Activated T-helper 1 cell treated with anti-CD3 and anti-CD28 coated beads, Interleukin-12 subunit alpha, Interleukin-12 subunit beta, Interleukin-2, Interleukin-4 antibody, amounts not matched to agents 30 ng/mL and 10 ng/mL and 1 ng/mL, durations not matched to agents 14 hours and 24 hours and 36 hours (primary cell): Measurements from ENCODE around the gene RTKN. TPM values are rescaled to one million over a fixed set of nuclear protein-coding genes. Genes with fewer than 3 reads are reported as not detected.
A peak's percentile ranks its signal among the peaks of the same experiment; 100 is the strongest.

Experiments used
- DNase-seq: peaks from one replicate; pipeline ENCODE4 v3.0.0; 2021; ENCODE audit warnings: low spot score
- H3K27ac Mint-ChIP-seq: one replicate; pipeline ENCODE4 v1.8.0; 2021; ENCODE audit warnings: mild to moderate bottlenecking, mixed read lengths
- H3K27me3 Mint-ChIP-seq: one replicate; pipeline ENCODE4 v1.8.0; 2022; ENCODE audit warnings: mild to moderate bottlenecking, moderate library complexity, mixed read lengths; ENCODE audit not compliant: insufficient read depth
- H3K36me3 Mint-ChIP-seq: one replicate; pipeline ENCODE4 v1.8.0; 2021; ENCODE audit warnings: low read depth, mixed read lengths
- H3K4me1 Mint-ChIP-seq: one replicate; pipeline ENCODE4 v1.8.0; 2021; ENCODE audit warnings: low read depth, mixed read lengths
- H3K4me3 Mint-ChIP-seq: one replicate; pipeline ENCODE4 v1.8.0; 2021; ENCODE audit warnings: mild to moderate bottlenecking, moderate library complexity, mixed read lengths
- H3K9me3 Mint-ChIP-seq: one replicate; pipeline ENCODE4 v1.8.0; 2021; ENCODE audit warnings: mixed read lengths
- intact Hi-C: fragments of 100-400 bp; cut with micrococcal nuclease; formaldehyde crosslinking; loops from one replicate; pipeline ENCODE4 v1.15.1; 2024
- total RNA-seq: library from RNA; stranded (reverse); gene quantifications from 2 replicates; pipeline ENCODE4 v1.2.3, GENCODE V29; 2022

Gene RTKN
- total RNA-seq, 1 donor from 2014 or later: 4.0 TPM

DNA sequence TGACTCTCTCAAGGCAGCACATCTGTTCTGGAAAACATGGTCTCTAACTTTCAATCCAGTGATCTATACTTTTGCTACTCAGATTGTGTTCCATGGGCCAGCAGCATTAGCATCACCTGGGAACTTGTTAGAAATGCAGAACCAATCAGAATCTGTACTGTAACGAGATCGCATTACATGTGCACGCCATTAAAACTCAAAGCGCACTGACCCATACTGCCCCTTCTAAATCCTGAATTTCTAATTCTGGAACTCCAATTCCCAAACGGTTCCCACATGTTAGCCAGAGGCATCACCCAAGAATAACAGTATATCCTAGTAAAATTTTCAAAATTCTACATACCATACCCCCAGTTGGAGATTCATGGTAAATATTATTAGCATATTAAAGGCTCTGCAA is 51.1 kb downstream of the RTKN start:
- DNase-seq: no peak
- Mint-ChIP-seq H3K36me3 (no peaks in the 10 kb centered on the region), H3K4me3 (no peak overlapping the region), H3K27me3 (peaks cover 10% of the 10 kb centered on the region), H3K9me3 (no peaks in the 10 kb centered on the region), H3K4me1 (no peaks in the 10 kb centered on the region), H3K27ac (no peak overlapping the region)
- intact Hi-C loops: loop anchor here (1.0 to 10.0 kb wide), 4 partner anchors 123 to 1006 kb away; partner anchors contain the start of genes ALMS1 and MOB1A

- no peak for DNase-seq
- no peak overlapping the region for H3K4me3 Mint-ChIP-seq
- intact Hi-C loops: no loop called here
- no peaks in the 10 kb centered on the region for H3K27me3 Mint-ChIP-seq
- no peaks in the 10 kb centered on the region for H3K4me1 Mint-ChIP-seq
- H3K36me3 Mint-ChIP-seq: no peaks in the 10 kb centered on the region
- no peaks in the 10 kb centered on the region for H3K9me3 Mint-ChIP-seq
- no peak overlapping the region for H3K27ac Mint-ChIP-seq
Measured at GRCh38 chr2:74387346-74387745, 54.4 kb downstream of the RTKN start.

DNA sequence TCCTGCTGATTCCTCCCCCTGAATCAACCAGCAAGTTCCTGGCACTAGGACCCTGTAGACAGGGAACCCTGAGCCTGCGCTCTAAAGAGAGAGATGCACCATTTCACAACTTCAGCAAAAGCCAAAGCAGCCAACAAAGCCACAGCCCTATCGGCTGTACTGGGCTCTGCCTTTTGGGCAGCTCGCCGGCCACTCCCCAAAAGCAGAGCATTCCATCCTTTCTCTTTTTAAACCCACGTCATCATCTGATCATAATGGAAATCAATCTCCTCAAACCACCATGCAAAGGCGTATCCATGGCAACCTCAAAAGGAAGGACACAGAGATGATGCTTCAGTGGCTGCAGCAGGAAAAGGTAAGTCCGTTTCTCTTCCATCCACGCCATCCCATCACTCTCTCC is 56.3 kb downstream of the RTKN start:
- Mint-ChIP-seq H3K27ac (no peak overlapping the region), H3K36me3 (no peaks in the 10 kb centered on the region), H3K4me3 (no peak overlapping the region), H3K9me3 (no peaks in the 10 kb centered on the region), H3K4me1 (peaks cover 13% of the 10 kb centered on the region), H3K27me3 (no peaks in the 10 kb centered on the region)
- intact Hi-C loops: no loop called here
- no peak for DNase-seq

GRCh38 chr2:74384051-74384450 is 57.7 kb downstream of the RTKN start:
- Mint-ChIP-seq H3K4me1 (peaks cover 16% of the 10 kb centered on the region), H3K27ac (no peak overlapping the region), H3K36me3 (no peaks in the 10 kb centered on the region), H3K27me3 (no peaks in the 10 kb centered on the region), H3K9me3 (no peaks in the 10 kb centered on the region), H3K4me3 (no peak overlapping the region)
- DNase-seq: no peak
- intact Hi-C loops: no loop called here

GRCh38 chr2:74383254-74383653 is 58.5 kb downstream of the RTKN start:
- no peak overlapping the region for H3K4me3 Mint-ChIP-seq
- intact Hi-C loops: no loop called here
- no peak overlapping the region for H3K27ac Mint-ChIP-seq
- no peak for DNase-seq
- H3K4me1 Mint-ChIP-seq: peaks cover 22% of the 10 kb centered on the region
- no peaks in the 10 kb centered on the region for H3K36me3 Mint-ChIP-seq
- H3K27me3 Mint-ChIP-seq: no peaks in the 10 kb centered on the region
- H3K9me3 Mint-ChIP-seq: no peaks in the 10 kb centered on the region

- Mint-ChIP-seq H3K4me3 (no peak overlapping the region), H3K9me3 (no peaks in the 10 kb centered on the region), H3K27ac (no peak overlapping the region), H3K36me3 (peaks cover 6% of the 10 kb centered on the region), H3K27me3 (no peaks in the 10 kb centered on the region), H3K4me1 (peaks cover 22% of the 10 kb centered on the region)
- DNase-seq: no peak
- intact Hi-C loops: no loop called here
Measured at GRCh38 chr2:74381751-74382150, 60.0 kb downstream of the RTKN start.

GRCh38 chr2:74379851-74380789 is 61.6 kb downstream of the RTKN start, which contains the start of gene DCTN1:
DCTN1 (minus strand) TSS chr2:74380311; CDS start chr2:74380037, 274 bp downstream.
- Mint-ChIP-seq H3K36me3 (peaks cover 8% of the 10 kb centered on the region), H3K4me3 (peak within 1 kb of the TSS; percentile 2), H3K27ac (no peak within 1 kb of the TSS), H3K4me1 (peaks cover 22% of the 10 kb centered on the region), H3K9me3 (no peaks in the 10 kb centered on the region), H3K27me3 (no peaks in the 10 kb centered on the region)
- intact Hi-C loops: no loop called here
- DNase-seq: no peak

GRCh38 chr2:74378007-74378406 is 63.7 kb downstream of the RTKN start:
- Mint-ChIP-seq H3K4me3 (no peak overlapping the region), H3K36me3 (peaks cover 11% of the 10 kb centered on the region), H3K27me3 (no peaks in the 10 kb centered on the region), H3K9me3 (no peaks in the 10 kb centered on the region), H3K27ac (no peak overlapping the region), H3K4me1 (peaks cover 22% of the 10 kb centered on the region)
- intact Hi-C loops: no loop called here
- DNase-seq: no peak

DNA sequence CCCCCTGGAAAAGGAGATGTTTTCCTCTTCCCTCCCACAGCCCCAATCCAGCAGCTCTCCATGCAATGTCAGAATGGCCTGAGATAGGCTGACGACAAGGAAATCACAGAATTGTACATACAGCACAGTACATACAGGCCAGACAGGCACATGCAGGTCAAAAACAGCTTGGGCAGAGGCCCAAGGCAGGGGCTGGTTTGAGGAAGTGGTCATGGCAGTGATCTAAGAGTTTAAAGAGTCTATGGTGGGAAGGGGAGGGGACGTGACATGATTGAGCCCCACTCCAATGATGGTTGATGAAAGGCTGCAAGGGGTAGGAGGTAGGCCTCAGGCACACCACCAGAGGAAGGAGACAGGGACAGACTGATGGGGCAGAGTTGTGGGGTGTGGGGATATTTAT is 65.9 kb downstream of the RTKN start:
- H3K27ac Mint-ChIP-seq: peak overlapping the region; percentile 25
- peaks cover 12% of the 10 kb centered on the region for H3K4me1 Mint-ChIP-seq
- no peak overlapping the region for H3K4me3 Mint-ChIP-seq
- H3K36me3 Mint-ChIP-seq: peaks cover 17% of the 10 kb centered on the region
- intact Hi-C loops: no loop called here
- H3K9me3 Mint-ChIP-seq: no peaks in the 10 kb centered on the region
- H3K27me3 Mint-ChIP-seq: no peaks in the 10 kb centered on the region
- DNase-seq: no peak

Other genes with a start within 250 kb of the RTKN start
- gene MTHFD2, start 243.3 kb downstream of the RTKN start, total RNA-seq: 437 and 457 TPM in 2 replicates
- gene SLC4A5, start 98.5 kb downstream of the RTKN start, total RNA-seq: 0.47 and 0.71 TPM in 2 replicates
- 83.0 and 84.0 TPM in 2 replicates for gene DCTN1, start 61.6 kb downstream of the RTKN start, total RNA-seq
- gene C2orf81, start 20.3 kb downstream of the RTKN start, total RNA-seq: 1.9 and 2.4 TPM in 2 replicates
- 56.4 and 58.6 TPM in 2 replicates for gene WDR54, start 20.2 kb downstream of the RTKN start, total RNA-seq
- gene INO80B, start 13.2 kb upstream of the RTKN start, total RNA-seq: 67.8 and 70.0 TPM in 2 replicates
- 32.6 and 35.3 TPM in 2 replicates for gene WBP1, start 16.5 kb upstream of the RTKN start, total RNA-seq
- gene MOGS, start 23.4 kb upstream of the RTKN start, total RNA-seq: 87.7 and 88.6 TPM in 2 replicates
- gene MRPL53, start 30.7 kb upstream of the RTKN start, total RNA-seq: 118 and 124 TPM in 2 replicates
- gene CCDC142, start 41.1 kb upstream of the RTKN start, total RNA-seq: 30.4 and 36.3 TPM in 2 replicates
- gene TTC31, start 41.1 kb upstream of the RTKN start, total RNA-seq: 30.2 and 32.2 TPM in 2 replicates
- 0.54 and 1.1 TPM in 2 replicates for gene LBX2, start 57.7 kb upstream of the RTKN start, total RNA-seq
- gene PCGF1, start 65.8 kb upstream of the RTKN start, total RNA-seq: 41.9 and 45.0 TPM in 2 replicates
- gene TLX2, start 72.5 kb upstream of the RTKN start, total RNA-seq: 1.2 and 1.5 TPM in 2 replicates
- gene DQX1, start 84.3 kb upstream of the RTKN start, total RNA-seq: 0.65 and 0.86 TPM in 2 replicates
- gene AUP1, start 87.8 kb upstream of the RTKN start, total RNA-seq: 178 and 187 TPM in 2 replicates
- 57.0 and 57.3 TPM in 2 replicates for gene HTRA2, start 88.0 kb upstream of the RTKN start, total RNA-seq
- 1.9 and 2.0 TPM in 2 replicates for gene LOXL3, start 112.0 kb upstream of the RTKN start, total RNA-seq
- gene DOK1, start 112.8 kb upstream of the RTKN start, total RNA-seq: 37.2 and 40.8 TPM in 2 replicates
- 0.10 TPM in 1 of 2 replicates, not detected in the other for gene M1AP, start 206.4 kb upstream of the RTKN start, total RNA-seq
- 2.4 and 3.2 TPM in 2 replicates for gene SEMA4F, start 212.3 kb upstream of the RTKN start, total RNA-seq